ENCODE data around the gene EBF3. TPM values are rescaled to one million over a fixed set of nuclear protein-coding genes. Genes with fewer than 3 reads are reported as not detected.

EBF3 gene
- total RNA-seq, 6 experiments from 2014 or later = 0.12 TPM; not detected in 5

DNA sequence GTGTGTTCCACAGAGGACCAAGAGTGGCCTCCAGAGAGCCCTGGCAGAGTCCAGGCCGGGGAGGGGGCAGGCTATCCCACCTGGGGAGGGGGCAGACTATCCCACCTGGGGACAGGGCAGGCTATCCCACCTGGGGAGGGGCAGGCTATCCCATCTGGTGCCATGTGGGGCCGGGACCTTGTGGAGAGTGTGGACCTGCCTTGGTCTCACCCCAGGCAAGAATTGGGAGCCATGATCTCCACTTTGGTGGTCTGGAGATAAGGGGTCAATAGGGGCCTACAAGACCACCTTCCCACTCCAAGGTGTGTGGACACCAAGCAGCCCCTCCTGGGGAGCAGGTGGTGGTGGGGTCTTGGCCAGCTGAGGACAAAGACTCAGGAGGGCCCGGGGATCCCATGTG is 138.2 kb downstream of the EBF3 start:
- TF ChIP-seq, protein P1, sequence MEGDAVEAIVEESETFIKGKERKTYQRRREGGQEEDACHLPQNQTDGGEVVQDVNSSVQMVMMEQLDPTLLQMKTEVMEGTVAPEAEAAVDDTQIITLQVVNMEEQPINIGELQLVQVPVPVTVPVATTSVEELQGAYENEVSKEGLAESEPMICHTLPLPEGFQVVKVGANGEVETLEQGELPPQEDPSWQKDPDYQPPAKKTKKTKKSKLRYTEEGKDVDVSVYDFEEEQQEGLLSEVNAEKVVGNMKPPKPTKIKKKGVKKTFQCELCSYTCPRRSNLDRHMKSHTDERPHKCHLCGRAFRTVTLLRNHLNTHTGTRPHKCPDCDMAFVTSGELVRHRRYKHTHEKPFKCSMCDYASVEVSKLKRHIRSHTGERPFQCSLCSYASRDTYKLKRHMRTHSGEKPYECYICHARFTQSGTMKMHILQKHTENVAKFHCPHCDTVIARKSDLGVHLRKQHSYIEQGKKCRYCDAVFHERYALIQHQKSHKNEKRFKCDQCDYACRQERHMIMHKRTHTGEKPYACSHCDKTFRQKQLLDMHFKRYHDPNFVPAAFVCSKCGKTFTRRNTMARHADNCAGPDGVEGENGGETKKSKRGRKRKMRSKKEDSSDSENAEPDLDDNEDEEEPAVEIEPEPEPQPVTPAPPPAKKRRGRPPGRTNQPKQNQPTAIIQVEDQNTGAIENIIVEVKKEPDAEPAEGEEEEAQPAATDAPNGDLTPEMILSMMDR (IDR thresholded peaks at IDR 0.05) = no peak
- TF ChIP-seq POLR2A (IDR thresholded peaks at IDR 0.05) = no peak
- intact Hi-C loops (cut with DNase I) = no loop called here
- DNase-seq = no peak
- no peaks in the 10 kb centered on the region for H3K36me3 ChIP-seq
- H3K4me1 ChIP-seq = no peaks in the 10 kb centered on the region
- no CpG with 5 or more reads among the region's 3 CpGs for WGBS (ENCODE audit: insufficient coverage, low coverage, low lambda C conversion rate, missing lambda C conversion rate)
- no peak overlapping the region for H3K4me3 ChIP-seq
- ATAC-seq = no peak
- H3K9me3 ChIP-seq = no peaks in the 10 kb centered on the region
- H3K27ac ChIP-seq = no peak overlapping the region
- H3K27me3 ChIP-seq = no peaks in the 10 kb centered on the region

DNA sequence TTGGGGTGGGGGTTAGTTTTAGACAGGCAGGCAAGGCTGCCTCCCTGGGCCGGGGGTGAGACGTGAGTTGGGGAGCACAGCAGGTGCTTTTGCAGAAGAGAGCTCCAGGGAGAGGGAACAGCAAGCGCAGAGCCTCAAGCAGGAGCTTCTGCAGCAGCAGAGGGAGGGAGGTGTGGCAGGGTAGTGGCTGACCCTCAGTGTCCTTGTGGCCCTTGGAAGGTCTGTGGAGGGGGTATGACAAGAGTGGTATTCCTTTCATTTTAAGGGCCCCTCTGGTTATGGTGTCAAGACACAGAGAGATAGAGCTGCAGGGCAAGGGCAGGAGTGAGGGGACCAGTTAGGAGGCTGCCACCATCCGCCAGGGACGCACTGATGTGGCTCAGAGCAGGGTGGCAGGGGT is 138.9 kb downstream of the EBF3 start:
- H3K4me1 ChIP-seq = no peaks in the 10 kb centered on the region
- ATAC-seq (no peak), DNase-seq (no peak)
- no peaks in the 10 kb centered on the region for H3K27me3 ChIP-seq
- no peak overlapping the region for H3K27ac ChIP-seq
- 87% methylated on average over 4 of the region's 5 CpGs for WGBS (ENCODE audit: insufficient coverage, low coverage, low lambda C conversion rate, missing lambda C conversion rate)
- no peaks in the 10 kb centered on the region for H3K36me3 ChIP-seq
- no peaks in the 10 kb centered on the region for H3K9me3 ChIP-seq
- intact Hi-C loops (cut with DNase I) = no loop called here
- no peak overlapping the region for H3K4me3 ChIP-seq
- TF ChIP-seq, protein P1 (IDR thresholded peaks at IDR 0.05) = no peak
- TF ChIP-seq POLR2A (IDR thresholded peaks at IDR 0.05) = no peak

DNA sequence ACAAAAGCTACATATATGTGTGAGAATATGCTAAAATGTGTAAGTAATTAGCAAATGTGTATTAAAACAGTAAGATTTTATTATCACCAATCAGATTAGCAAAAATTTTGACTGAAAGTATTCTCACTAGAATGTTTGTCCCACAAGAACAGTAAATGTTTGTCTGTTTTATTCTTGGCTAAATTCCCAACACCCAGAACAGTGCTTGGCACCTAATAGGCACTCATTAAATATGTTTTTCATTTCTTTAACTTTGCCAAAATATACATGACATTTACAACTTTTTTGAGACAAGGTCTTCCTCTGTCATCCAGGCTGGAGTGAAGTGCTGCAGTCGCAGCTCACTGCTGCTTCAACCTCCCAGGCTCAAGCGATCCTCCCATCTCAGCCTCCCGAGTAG is 143.6 kb downstream of the EBF3 start:
- DNase-seq (no peak), ATAC-seq (no peak)
- H3K4me1 ChIP-seq = no peaks in the 10 kb centered on the region
- no peaks in the 10 kb centered on the region for H3K9me3 ChIP-seq
- no peaks in the 10 kb centered on the region for H3K36me3 ChIP-seq
- TF ChIP-seq POLR2A (IDR thresholded peaks at IDR 0.05) = no peak
- TF ChIP-seq, protein P1 (IDR thresholded peaks at IDR 0.05) = no peak
- H3K27ac ChIP-seq = no peak overlapping the region
- H3K4me3 ChIP-seq = no peak overlapping the region
- intact Hi-C loops (cut with DNase I) = no loop called here
- no peaks in the 10 kb centered on the region for H3K27me3 ChIP-seq
- WGBS (ENCODE audit: insufficient coverage, low coverage, low lambda C conversion rate, missing lambda C conversion rate) = 94% methylated on average over 3 of the region's 3 CpGs

DNA sequence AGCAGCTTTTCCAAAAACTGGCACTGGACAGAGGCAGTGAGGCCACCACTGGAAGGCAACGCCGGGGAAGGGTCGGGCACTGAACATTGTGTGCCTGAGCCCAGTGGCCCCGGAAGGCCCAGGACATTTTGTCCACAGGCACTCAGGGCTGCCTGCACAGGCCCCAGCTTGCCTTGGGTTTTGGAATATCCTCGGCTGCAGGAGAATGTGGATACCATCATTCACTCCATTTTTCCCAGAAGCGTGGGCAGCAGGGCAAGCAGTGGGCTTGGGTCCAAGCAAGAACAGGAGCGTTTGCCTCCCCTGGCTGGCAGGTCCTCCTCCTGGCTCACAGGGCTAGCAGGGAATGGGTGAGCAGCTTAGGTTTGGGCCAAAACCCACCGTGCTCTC is 147.4 kb downstream of the EBF3 start:
- DNase-seq (no peak), ATAC-seq (no peak)
- no peaks in the 10 kb centered on the region for H3K36me3 ChIP-seq
- H3K27me3 ChIP-seq = no peaks in the 10 kb centered on the region
- peaks cover 0 to 20% (median 0%) of the 10 kb centered on the region in 4 donors for H3K4me1 ChIP-seq
- intact Hi-C loops (cut with DNase I) = no loop called here
- no peaks in the 10 kb centered on the region for H3K9me3 ChIP-seq
- WGBS (ENCODE audit: insufficient coverage, low coverage, low lambda C conversion rate, missing lambda C conversion rate) = 40% methylated on average over 1 of the region's 8 CpGs
- H3K27ac ChIP-seq = no peak overlapping the region
- no peak for TF ChIP-seq POLR2A (IDR thresholded peaks at IDR 0.05)
- TF ChIP-seq, protein P1 (IDR thresholded peaks at IDR 0.05) = no peak
- H3K4me3 ChIP-seq = no peak overlapping the region
